WI38 (cell line): ENCODE measurements around the gene TSPAN1.
A peak's percentile ranks its signal among the peaks of the same experiment; 100 is the strongest.

Source experiments
- H3K4me3 ChIP-seq: 2 replicates; pipeline ENCODE4 v1.5.1; 2011; ENCODE audit warnings: low read depth, mild to moderate bottlenecking, control low read depth, low read length
- TF ChIP-seq, protein P1 (sequence below): IDR thresholded peaks from 2 replicates; pipeline ENCODE4 v1.5.1; 2012; ENCODE audit warnings: low read depth, mild to moderate bottlenecking, control low read depth, low read length

TSPAN1 gene

DNA sequence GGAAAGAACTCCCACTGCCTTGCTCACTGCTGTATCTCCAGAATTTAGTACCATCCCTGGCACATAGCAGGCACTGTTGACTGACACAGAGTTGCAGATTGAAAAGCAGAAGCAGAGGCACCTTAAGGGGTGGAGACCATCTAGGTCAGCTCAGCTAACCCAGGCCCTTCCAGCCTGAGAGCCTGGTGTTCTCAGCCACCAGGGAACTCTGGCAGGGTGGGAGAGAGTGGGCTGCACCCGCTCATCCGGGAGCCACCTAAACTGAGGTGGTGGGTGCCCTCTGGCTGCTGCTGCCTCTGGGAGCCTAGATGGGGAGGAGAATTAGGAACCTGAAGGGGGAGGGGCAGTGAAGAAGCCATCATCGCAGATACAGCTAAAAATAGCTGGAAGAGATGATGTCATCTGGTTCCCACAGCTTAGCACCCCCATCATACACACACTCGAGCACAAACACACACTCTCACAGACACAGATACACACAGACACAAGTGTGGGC lies 1.5 kb upstream of the TSPAN1 start:
- no peak overlapping the region for H3K4me3 ChIP-seq

DNA sequence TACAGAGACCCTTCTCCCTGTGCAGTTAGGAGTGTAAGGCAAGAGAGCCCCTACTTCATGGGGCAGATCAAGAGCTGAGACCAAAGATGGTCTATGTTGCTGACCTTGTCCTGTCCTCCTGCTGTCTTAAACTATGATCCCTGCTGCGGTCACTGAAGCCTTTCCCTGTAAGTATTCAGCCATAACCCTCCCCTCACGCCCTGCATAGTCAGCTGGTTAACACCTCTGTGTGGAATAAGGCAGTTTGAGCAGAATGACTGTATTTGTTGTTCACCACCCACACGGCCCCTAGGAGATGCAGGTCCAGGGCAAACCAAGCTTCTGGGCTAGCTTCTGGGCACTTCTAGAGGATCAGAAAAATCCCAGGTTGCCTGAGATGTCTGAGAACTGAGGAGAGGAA lies 356 bp downstream of the TSPAN1 start:
- no peak overlapping the region for H3K4me3 ChIP-seq
- TF ChIP-seq, protein P1, sequence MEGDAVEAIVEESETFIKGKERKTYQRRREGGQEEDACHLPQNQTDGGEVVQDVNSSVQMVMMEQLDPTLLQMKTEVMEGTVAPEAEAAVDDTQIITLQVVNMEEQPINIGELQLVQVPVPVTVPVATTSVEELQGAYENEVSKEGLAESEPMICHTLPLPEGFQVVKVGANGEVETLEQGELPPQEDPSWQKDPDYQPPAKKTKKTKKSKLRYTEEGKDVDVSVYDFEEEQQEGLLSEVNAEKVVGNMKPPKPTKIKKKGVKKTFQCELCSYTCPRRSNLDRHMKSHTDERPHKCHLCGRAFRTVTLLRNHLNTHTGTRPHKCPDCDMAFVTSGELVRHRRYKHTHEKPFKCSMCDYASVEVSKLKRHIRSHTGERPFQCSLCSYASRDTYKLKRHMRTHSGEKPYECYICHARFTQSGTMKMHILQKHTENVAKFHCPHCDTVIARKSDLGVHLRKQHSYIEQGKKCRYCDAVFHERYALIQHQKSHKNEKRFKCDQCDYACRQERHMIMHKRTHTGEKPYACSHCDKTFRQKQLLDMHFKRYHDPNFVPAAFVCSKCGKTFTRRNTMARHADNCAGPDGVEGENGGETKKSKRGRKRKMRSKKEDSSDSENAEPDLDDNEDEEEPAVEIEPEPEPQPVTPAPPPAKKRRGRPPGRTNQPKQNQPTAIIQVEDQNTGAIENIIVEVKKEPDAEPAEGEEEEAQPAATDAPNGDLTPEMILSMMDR: no peak

More for the DNA sequence above, 1.5 kb upstream of the TSPAN1 start:
- TF ChIP-seq, protein P1: no peak

DNA sequence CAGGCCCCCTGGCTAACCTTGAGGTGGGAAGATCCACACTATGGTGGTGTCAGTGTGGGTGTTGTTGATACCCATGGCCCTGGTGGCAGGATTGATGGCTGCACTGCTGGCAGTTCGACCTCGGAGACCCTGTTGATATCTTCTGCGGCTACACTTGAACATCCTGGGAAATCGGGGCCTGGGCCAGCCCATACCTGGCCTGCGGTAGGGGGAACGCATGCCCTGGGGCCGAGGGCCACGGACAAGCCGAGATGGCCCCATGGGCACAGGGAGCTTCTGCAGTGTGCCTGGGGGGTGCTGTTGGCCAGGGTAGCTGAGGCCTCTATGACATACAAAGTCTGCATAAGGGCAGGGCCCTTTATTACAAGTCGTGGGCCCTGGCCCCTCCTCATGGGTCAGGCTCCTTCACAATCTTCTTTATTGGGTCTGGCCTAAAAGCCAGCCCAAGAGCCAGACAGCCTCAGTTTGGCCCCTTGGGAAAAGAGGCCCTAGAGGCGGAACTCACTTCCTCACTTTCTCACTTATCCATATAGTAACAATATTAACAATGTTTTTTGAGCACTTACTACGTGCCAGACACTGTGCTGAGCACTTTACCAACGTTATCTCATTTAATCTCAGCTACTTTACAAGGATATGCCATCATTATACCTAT lies 1.5 kb downstream of the TSPAN1 start, which contains the start of gene P3R3URF:
Gene P3R3URF (minus strand): TSS at position 278 of the 655 bp plus-strand sequence. CDS start 17 bp downstream, at position 261.
- TF ChIP-seq, protein P1: no peak
- H3K4me3 ChIP-seq: no peak within 1 kb of the TSS

DNA sequence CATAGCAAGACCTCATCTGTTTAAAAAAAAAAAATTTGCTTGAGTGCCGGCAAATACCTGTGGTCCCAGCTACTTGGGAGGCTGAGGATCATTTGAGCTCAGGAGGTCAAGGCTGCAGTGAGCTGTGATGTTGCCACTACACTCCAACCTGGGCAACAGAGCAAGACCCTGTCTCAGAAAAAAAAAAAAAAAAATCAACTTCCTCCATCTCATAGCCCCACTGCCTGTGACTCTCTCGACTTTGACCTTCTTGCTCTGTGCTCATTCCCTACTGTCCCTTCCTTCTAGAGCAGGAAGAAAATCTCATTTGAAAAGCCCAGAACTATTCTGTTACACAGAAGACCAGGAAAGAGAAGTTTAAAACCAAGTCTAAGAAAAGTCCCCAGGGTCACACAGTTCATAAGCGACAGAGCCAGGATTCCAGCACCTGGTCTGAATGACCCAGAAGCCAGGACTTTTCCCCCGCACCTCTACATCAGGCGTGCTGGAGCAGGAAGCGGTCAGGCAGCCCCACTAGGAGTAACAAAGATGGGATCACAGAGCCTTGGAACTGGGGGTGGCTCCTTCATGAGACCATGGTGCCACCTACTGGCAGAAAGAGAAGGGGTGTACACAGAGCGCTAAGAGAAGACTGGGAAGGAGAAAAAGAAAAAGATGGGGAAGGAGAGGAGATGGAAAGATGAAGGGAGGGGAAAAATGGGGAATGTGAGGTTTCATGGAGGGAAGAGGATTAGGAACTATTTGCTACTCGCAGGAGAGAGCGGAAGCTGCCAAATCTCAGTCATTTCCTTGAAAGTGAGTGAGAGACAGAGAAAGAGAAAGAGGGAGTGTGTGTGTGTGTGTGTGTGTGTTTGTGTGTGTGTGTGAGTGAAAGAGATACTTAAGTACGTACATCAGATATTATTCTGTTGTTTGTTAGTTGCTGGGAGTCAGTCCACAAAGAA lies 4.5 kb downstream of the TSPAN1 start:
- TF ChIP-seq, protein P1: peak; percentile 91
- no peak overlapping the region for H3K4me3 ChIP-seq

DNA sequence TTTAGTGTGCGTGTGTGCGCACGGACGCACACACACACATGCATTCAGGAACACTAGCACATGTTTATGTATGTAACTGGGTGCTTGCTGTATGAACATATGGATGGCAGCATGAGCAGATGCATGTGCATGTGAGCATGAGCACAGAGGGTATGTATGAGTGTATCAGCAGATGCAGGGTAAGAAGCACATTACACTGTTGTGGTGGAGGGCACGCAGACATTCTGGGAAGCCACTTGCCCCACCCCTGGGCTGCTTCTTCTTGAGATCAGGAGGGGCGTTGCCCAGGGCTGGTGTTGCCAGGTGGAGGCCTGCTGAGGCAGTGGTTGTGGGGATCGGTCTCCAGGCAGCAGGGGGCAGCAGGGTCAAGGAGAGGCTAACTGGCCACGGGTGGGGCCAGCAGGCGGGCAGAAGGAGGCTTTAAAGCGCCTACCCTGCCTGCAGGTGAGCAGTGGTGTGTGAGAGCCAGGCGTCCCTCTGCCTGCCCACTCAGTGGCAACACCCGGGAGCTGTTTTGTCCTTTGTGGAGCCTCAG lies 5.3 kb downstream of the TSPAN1 start:
- no peak overlapping the region for H3K4me3 ChIP-seq
- TF ChIP-seq, protein P1: no peak

DNA sequence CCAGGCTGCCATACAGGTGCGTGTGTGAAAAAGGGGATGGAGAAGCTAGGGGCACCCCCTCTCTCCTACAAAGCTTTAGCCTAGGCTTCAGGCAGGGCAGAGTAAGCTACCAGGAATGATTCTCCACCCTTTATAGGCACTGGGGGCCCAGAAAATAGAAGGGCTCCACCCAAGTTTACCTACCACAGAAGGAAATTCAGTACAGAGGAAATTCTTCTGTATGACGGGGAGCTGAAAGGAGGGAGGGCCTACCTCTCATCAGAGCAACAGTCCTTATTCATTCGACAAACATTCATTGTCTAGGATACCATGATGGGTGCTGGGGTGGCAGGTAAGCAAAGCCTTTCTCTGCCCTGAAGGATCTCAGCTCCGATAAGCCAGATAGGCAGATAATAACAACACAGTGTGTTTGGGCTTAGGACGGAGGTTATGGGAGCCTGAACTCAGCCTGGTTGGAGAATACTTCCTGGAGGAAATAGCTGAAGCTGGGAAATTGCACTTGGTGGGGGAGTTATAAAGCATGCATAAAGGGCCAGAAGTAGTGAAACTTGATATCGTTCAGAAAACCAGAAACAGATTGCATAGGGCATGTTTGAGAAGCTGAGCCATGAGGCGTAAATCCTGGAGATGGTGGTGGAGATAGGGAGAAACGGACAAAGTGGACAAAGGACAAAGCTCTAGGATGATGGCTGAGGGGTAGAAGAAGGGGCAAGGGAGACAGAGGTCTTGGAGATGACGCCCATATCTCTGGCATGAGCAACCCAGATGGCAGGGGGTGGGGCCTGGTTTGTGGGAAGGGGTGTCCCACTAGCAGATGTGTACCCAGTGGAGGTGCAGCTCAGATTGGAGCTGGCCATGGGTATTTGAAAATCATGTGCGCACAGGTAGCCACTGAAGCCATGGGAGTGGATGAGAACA lies 6.7 kb downstream of the TSPAN1 start:
- TF ChIP-seq, protein P1: no peak
- no peak overlapping the region for H3K4me3 ChIP-seq
